Superior temporal gyrus (tissue), 1 donor: ENCODE results near the gene LAMB1.
"Not testable (repeated sequence)": the region's sequence is repeated elsewhere in the genome, so short reads cannot be mapped to it uniquely, and the experiment has no call there.

Experiments
- DNase-seq: peaks from one replicate; pipeline ENCODE4 v3.0.0-alpha.2; 2016; ENCODE audit errors: extremely low spot score

Gene LAMB1

GRCh38 chr7:108002726-108003598 is at the start of gene LAMB1:
Gene LAMB1, minus strand, starts transcription at chr7:108003161. Its CDS starts 276 bp downstream, at chr7:108002885.
- DNase-seq: no peak

DNA sequence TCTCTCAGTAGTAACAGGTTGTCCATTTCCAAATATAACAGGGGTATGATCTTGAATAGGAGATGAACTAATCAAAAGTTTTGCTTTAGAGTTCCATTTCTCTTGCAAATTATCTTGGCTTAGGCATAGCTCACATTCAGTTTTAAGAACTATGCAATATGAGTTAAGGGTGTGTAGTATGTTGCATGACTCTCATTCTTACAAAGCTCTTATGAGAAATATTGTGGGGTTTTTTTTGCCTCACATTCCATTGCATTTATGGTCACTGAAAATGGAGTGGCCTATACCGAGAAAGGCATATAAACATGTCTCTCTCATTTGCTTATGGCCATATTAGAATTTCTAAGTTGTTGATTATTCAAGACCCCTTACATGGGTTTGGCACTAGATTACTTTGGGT is 48.5 kb upstream of the LAMB1 start:
- no peak for DNase-seq

GRCh38 chr7:108049962-108050361 is 47.0 kb upstream of the LAMB1 start:
- no peak for DNase-seq

- DNase-seq: no peak
Measured at GRCh38 chr7:108048422-108048821, 45.5 kb upstream of the LAMB1 start.

GRCh38 chr7:108046952-108047506 is 44.1 kb upstream of the LAMB1 start:
- DNase-seq: no peak

DNA sequence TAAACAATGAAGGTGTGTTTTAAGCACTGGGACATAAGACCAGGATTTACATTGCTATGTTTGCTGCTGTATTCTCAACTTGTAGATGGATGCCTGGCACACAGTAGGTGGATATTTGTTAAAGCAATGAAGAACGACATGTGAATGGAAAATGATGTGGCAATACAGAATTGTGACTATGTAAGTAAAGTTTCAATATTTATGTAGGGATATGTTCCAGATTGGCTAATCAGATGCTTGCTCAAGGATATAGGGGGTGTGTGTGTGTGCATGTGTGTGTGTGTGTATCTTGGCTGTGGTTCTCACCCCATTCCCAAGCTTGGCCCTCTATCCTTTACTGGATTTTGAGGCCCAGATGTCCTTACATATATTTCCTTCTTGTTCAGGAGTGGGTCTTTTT is 42.7 kb upstream of the LAMB1 start:
- no peak for DNase-seq

DNA sequence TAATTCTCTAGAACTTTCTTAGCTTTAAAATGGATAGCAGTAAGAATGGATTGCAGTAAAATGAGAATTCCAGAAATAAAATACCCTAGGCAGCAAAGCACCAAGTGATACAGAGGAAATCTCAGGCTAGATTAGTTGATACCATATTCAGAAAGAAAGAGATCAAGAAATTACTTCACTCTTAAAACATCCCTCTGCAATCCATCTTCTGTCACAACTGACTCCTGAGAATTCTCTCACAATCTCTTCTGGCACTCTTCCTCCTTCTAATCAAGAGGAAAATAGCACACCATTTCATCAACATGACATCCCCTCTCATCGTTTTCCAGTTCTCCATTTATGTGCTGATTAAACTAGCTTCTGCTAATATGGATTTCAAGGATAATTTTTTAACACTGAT is 42.2 kb upstream of the LAMB1 start:
- no peak for DNase-seq

DNA sequence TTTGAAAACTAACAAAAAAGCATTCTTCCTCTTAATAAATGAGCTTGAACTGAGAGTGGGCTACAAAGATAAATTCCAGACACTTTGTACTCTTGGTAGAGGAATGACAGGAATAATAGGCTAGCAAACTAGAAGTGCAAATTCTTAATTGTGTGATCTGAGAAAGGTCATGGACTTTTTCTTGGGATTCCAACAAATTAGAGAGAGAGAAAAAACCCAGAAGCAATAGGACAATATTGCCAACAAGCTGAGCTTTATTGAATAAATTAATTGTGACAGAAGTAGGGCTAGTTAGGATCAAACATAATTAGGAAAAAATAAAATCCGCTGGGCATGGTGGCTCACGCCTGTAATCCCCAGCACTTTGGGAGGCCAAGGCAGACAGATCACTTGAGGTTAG is 41.4 kb upstream of the LAMB1 start:
- DNase-seq: no peak

- DNase-seq: no peak
Measured at GRCh38 chr7:108038986-108039385, 36.0 kb upstream of the LAMB1 start.

DNA sequence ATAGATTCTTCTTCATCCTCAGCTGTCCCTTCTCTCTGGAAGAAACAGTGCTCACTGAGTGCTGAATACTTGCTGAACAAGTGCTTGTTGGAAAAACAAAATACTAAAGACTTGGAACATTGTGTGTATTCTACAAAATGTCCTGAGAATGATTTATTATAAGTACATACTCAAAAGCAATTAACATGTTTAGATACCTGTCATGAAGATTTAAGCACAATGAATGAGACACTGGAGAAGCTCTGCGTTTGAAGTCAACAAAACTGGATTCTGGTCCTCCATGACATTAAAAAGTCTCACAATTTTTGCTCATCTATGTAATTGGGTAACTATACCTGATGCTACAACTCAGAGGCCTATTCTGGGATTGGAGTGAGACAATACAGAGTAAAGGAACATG is 34.8 kb upstream of the LAMB1 start:
- no peak for DNase-seq

DNA sequence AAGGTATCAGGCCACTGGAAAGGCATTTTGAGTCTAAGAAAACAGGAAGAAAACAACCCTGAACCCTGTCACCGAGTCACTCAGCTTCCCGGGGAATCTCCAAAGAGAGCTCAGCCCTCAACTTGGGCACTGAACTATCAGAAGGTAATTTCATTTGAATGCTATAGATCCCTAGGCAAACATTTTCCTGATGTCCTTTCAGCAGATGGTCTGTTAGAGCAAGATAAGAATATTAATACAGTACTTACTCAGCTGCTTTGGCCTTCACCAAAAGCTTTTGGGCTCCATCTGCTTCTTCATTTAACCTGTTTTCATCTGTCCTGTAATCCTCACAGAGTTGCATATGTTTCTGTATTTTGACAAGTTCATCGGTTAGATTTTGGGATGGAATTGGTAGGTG is 34.2 kb upstream of the LAMB1 start:
- DNase-seq: no peak

- DNase-seq: no peak
Measured at GRCh38 chr7:108034586-108034985, 31.6 kb upstream of the LAMB1 start.

GRCh38 chr7:108033776-108034497 is 31.0 kb upstream of the LAMB1 start:
- no peak for DNase-seq

DNA sequence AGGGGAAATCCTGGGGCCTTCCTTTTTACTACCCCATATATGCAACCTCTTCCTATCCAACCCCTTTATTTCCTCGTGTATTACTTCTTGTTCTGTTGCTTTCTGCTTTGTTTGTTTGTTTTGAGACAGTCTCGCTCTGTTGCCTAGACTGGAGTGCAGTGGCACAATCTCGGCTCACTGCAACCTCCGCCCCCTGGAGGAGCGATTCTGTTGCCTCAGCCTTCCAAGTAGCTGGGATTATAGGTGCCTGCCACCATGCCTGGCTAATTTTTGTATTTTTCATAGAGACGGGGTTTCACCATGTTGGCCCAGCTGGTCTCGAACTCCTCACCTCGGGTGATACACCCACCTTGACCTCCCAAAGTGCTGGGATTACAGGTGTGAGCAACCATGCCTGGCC is 30.3 kb upstream of the LAMB1 start:
- DNase-seq: not testable (repeated sequence)

DNA sequence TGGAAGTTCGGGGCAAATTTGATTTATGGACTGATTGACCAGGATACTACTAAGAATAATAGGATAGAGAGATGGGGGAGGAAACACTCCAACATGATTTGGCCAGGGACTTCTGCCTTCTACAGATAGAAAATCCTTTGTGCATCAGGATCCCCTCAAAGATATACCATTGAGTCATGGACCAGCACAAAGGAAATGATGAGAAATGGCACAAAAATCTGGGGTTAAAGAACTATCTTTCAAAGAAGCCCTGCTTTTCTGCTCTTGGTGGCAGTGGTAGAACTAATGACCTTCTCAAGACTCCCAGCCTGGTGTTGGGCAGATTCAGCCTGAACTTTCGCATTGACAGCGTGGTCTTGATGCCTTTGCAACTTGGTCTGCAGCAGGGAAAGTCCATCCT is 27.6 kb upstream of the LAMB1 start:
- DNase-seq: no peak

GRCh38 chr7:108029034-108029433 is 26.1 kb upstream of the LAMB1 start:
- no peak for DNase-seq

- no peak for DNase-seq
Measured at GRCh38 chr7:108028111-108028510, 25.1 kb upstream of the LAMB1 start.

- DNase-seq: no peak
Measured at GRCh38 chr7:108027239-108027638, 24.3 kb upstream of the LAMB1 start.

DNA sequence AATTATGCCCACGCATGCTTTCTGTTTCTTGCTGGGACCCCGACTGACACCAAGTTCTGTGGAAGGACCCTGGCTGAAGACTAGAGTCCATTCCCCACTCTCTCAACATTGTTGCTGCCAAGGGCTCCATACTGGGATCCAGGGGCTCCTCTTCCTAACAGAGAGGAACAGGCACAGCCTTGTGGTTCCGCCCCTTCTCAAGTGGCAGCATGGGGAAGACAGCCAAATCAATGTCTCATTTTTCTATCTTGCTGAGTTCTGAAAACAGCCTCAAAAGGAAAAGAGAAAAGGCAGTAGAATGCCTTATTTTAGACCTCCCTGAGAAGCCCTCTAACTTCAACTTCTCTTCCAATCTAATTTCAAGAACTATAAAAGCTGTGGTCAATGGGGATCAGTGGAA is 23.7 kb upstream of the LAMB1 start:
- DNase-seq: no peak

GRCh38 chr7:108026116-108026515 is 23.2 kb upstream of the LAMB1 start:
- no peak for DNase-seq

- DNase-seq: no peak
Measured at GRCh38 chr7:108024538-108024937, 21.6 kb upstream of the LAMB1 start.

- no peak for DNase-seq
Measured at GRCh38 chr7:108020585-108020984, 17.6 kb upstream of the LAMB1 start.

- DNase-seq: no peak
Measured at GRCh38 chr7:108018668-108019067, 15.7 kb upstream of the LAMB1 start.
